ENCODE results near the gene TTC39A.
"Not testable (repeated sequence)": the region's sequence is repeated elsewhere in the genome, so short reads cannot be mapped to it uniquely, and the experiment has no call there.

- TF ChIP-seq, protein P1, sequence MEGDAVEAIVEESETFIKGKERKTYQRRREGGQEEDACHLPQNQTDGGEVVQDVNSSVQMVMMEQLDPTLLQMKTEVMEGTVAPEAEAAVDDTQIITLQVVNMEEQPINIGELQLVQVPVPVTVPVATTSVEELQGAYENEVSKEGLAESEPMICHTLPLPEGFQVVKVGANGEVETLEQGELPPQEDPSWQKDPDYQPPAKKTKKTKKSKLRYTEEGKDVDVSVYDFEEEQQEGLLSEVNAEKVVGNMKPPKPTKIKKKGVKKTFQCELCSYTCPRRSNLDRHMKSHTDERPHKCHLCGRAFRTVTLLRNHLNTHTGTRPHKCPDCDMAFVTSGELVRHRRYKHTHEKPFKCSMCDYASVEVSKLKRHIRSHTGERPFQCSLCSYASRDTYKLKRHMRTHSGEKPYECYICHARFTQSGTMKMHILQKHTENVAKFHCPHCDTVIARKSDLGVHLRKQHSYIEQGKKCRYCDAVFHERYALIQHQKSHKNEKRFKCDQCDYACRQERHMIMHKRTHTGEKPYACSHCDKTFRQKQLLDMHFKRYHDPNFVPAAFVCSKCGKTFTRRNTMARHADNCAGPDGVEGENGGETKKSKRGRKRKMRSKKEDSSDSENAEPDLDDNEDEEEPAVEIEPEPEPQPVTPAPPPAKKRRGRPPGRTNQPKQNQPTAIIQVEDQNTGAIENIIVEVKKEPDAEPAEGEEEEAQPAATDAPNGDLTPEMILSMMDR (IDR thresholded peaks at IDR 0.05): not testable (repeated sequence)
- TF ChIP-seq POLR2A (IDR thresholded peaks at IDR 0.05): not testable (repeated sequence)
Observed at GRCh38 chr1:51325011-51325385, 5.4 kb downstream of the TTC39A start.
